ENCODE data around the gene COL20A1.

The COL20A1 gene

GRCh38 chr20:63277466-63278272 is 15.3 kb upstream of the COL20A1 start:
- no peak for DNase-seq (ENCODE audit: low read depth in 3 of 3, low spot score in 1 of 3)

- no peak for DNase-seq (ENCODE audit: low read depth in 3 of 3, low spot score in 1 of 3)
Measured at GRCh38 chr20:63278661-63279060, 14.3 kb upstream of the COL20A1 start.

- no peak for DNase-seq (ENCODE audit: low read depth in 3 of 3, low spot score in 1 of 3)
Measured at GRCh38 chr20:63279931-63280330, 13.1 kb upstream of the COL20A1 start.

GRCh38 chr20:63280371-63280770 is 12.6 kb upstream of the COL20A1 start:
- DNase-seq (ENCODE audit: low read depth in 3 of 3, low spot score in 1 of 3), result no peak

- DNase-seq (ENCODE audit: low read depth in 3 of 3, low spot score in 1 of 3), result no peak
Measured at GRCh38 chr20:63280929-63281545, 11.9 kb upstream of the COL20A1 start.

GRCh38 chr20:63281742-63282665 is 11.0 kb upstream of the COL20A1 start:
- no peak for DNase-seq (ENCODE audit: low read depth in 3 of 3, low spot score in 1 of 3)

- DNase-seq (ENCODE audit: low read depth in 3 of 3, low spot score in 1 of 3), result no peak
Measured at GRCh38 chr20:63282946-63283345, 10.0 kb upstream of the COL20A1 start.

GRCh38 chr20:63283397-63284082 is 9.4 kb upstream of the COL20A1 start:
- no peak for DNase-seq (ENCODE audit: low read depth in 3 of 3, low spot score in 1 of 3)

- no peak for DNase-seq (ENCODE audit: low read depth in 3 of 3, low spot score in 1 of 3)
Measured at GRCh38 chr20:63284083-63284440, 8.9 kb upstream of the COL20A1 start.

- no peak for DNase-seq (ENCODE audit: low read depth in 3 of 3, low spot score in 1 of 3)
Measured at GRCh38 chr20:63284544-63284949, 8.4 kb upstream of the COL20A1 start.

- no peak for DNase-seq (ENCODE audit: low read depth in 3 of 3, low spot score in 1 of 3)
Measured at GRCh38 chr20:63284981-63285524, 7.9 kb upstream of the COL20A1 start.

GRCh38 chr20:63285636-63286615 is 7.1 kb upstream of the COL20A1 start:
- DNase-seq (ENCODE audit: low read depth in 3 of 3, low spot score in 1 of 3), result no peak

GRCh38 chr20:63286781-63287696 is 5.9 kb upstream of the COL20A1 start:
- DNase-seq (ENCODE audit: low read depth in 3 of 3, low spot score in 1 of 3), result no peak

GRCh38 chr20:63287697-63288580 is 5.0 kb upstream of the COL20A1 start:
- DNase-seq (ENCODE audit: low read depth in 3 of 3, low spot score in 1 of 3), result no peak

GRCh38 chr20:63288581-63289251 is 4.3 kb upstream of the COL20A1 start:
- no peak for DNase-seq (ENCODE audit: low read depth in 3 of 3, low spot score in 1 of 3)

GRCh38 chr20:63289311-63290135 is 3.5 kb upstream of the COL20A1 start:
- DNase-seq (ENCODE audit: low read depth in 3 of 3, low spot score in 1 of 3), result no peak
